Hindlimb muscle (tissue), 1 donor: ENCODE results near the gene AP2A2. TPM values are rescaled to one million over a fixed set of nuclear protein-coding genes. Genes with fewer than 3 reads are reported as not detected.
A peak's percentile ranks its signal among the peaks of the same experiment; 100 is the strongest.
"Not testable (repeated sequence)": the region's sequence is repeated elsewhere in the genome, so short reads cannot be mapped to it uniquely, and the experiment has no call there.

Source experiments
- DNase-seq: peaks from one replicate; pipeline ENCODE4 v3.0.0-alpha.2; 2013
- polyA plus RNA-seq: library from polyadenylated mRNA; unstranded; fragments of 120-200 nt; gene quantifications from one replicate; pipeline ENCODE4 v1.2.1, GENCODE V29; 2013; ENCODE audit not compliant: insufficient read length

The AP2A2 gene
- polyA plus RNA-seq, 1 donor, result 49.7 TPM

- DNase-seq, result no peak
Measured at GRCh38 chr11:955154-956063, 29.7 kb downstream of the AP2A2 start.

DNA sequence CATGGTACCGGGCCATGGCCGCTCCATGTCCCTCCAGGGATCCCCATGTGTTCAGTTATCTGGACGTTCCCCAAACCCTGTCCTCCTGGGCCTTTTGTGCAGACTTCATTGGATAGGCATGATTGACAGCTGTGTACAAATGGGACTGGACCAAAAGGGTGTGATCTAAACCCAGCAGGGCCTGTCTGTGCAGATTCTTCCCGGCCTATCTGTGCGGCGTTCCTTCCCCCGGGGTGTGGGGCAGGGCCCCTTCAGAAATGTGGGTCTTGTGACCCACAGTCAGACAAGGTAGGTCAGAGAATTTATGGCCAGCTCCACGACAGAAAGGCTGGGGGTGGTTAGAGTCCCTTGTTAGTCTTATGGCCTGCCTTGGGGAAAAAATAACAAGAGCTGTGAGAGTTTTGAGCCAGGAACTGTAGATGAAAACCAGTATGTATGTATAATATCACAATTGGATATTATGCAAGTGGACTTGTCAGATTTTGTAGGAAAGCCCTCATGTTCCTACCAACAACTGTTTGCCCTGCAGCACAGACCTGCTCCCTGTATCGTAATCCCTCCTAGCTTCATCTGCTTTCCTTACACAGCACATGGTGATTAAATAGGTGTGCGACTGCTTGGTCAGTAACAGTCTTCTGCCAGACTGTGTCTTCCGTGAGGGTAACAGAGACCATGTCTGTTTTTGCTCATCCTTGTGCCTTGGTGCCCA is 31.7 kb downstream of the AP2A2 start:
- no peak for DNase-seq

DNA sequence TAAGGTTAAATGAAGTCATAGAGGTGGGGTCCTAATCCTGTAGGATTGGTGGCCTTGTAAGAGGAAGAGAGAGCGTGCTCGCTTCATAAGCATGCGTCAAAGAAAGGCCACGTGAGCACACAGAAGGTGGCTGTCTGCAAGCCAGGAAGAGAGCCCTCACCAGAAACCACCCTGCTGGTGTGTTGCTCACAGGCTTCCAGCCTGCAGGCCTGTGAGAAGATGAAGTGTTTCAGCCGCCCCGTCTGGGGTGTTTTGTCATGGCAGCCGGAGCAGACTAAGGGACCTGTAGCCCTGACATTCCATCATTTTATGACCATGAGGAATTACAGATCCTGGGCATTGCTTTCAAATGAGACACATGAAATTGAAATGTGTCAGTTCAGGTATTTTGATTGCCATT is 32.4 kb downstream of the AP2A2 start:
- no peak for DNase-seq

DNA sequence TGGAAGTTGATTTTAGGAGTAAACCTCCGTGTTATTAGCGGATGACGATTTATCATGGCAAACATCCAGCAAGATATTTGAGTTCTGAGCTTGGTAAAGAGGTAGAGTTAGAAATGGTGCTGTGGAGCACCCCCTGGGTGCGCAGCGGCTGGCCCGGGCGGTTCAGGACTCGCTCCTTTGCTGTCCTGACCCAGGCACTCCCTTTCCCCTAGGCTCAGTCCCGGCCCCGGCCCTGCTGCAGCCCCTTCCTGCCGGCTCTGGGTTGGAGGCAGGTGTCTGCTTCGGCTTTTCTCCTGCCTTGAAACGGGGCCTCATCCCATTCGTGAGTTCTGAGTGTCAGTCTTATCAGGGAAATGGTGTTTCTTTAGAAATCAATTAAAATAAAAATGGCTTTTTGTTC is 33.4 kb downstream of the AP2A2 start:
- no peak for DNase-seq

GRCh38 chr11:959608-960007 is 33.9 kb downstream of the AP2A2 start:
- DNase-seq, result no peak

- DNase-seq, result not testable (repeated sequence)
Measured at GRCh38 chr11:961310-961920, 35.7 kb downstream of the AP2A2 start.

- DNase-seq, result no peak
Measured at GRCh38 chr11:961921-962320, 36.3 kb downstream of the AP2A2 start.

GRCh38 chr11:962688-963087 is 37.0 kb downstream of the AP2A2 start:
- DNase-seq, result no peak

- DNase-seq, result no peak
Measured at GRCh38 chr11:963852-964251, 38.2 kb downstream of the AP2A2 start.

DNA sequence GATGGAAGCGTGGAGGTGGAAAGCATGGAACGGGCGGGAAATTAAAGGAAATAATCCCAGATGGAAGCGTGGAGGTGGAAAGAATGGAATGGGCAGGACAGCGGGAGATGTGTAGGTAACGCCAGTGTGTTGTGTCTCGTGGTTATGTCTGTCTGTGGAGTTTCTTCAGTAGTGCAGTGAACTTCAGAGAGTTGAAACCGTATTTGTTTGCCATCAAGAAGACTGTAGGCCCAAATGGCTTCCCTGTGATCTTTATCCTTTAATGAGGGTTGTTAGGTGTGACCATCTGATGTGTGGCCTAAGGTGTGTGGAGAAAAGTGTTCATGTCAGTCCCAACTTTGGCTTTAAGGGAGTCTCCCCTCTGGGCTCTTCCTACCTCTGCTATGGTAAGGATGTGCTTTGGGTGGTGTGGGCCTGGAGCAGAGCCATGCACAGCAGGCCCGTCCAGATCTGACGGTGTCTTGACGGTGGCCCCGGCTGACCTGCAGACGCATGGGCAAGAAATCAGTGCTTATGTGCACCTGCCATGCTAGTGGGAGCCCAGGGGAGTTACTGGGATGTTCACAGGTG is 39.6 kb downstream of the AP2A2 start:
- no peak for DNase-seq

- DNase-seq, result no peak
Measured at GRCh38 chr11:967995-968751, 42.5 kb downstream of the AP2A2 start.

GRCh38 chr11:968822-969221 is 43.2 kb downstream of the AP2A2 start:
- no peak for DNase-seq

GRCh38 chr11:969651-970205 is 44.1 kb downstream of the AP2A2 start:
- DNase-seq, result no peak

- no peak for DNase-seq
Measured at GRCh38 chr11:970319-970871, 44.7 kb downstream of the AP2A2 start.

GRCh38 chr11:971092-971690 is 45.5 kb downstream of the AP2A2 start:
- no peak for DNase-seq

- no peak for DNase-seq
Measured at GRCh38 chr11:971731-972365, 46.2 kb downstream of the AP2A2 start.

DNA sequence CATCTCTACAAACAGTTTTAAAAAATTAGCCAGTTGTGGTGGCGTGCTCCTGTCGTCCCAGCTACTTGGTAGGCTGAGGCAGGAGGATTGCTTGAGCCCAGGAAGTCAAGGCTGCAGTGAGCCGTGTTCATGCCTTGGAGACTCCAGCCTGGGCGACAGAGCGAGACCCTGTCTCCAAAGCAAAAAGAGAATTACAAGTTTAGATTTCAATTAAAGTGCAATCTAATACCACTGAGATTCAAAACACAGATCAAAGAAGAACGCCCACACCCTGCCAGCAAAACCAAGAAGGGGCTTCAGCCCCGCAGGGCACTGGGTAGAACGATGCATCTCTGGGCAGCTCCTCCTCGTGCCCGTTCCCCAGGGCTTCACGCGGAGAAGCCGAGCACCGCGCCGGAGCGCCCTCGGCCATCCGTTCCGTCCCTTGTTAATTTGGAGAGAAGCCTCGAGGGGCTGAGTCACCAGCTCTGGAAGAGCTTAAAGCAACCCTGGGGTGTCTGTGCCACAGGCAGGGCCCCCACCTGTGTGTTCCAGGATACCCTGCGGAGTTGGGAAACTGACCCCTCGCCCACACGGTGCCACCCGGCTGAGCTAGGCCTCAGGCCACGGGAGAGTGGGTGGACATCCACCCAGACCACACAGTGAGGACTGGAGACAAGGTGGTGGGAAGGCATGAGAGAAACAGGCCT is 47.0 kb downstream of the AP2A2 start:
- DNase-seq, result no peak

- DNase-seq, result no peak
Measured at GRCh38 chr11:973237-973636, 47.6 kb downstream of the AP2A2 start.

GRCh38 chr11:975376-975775 is 49.7 kb downstream of the AP2A2 start:
- DNase-seq, result not testable (repeated sequence)

DNA sequence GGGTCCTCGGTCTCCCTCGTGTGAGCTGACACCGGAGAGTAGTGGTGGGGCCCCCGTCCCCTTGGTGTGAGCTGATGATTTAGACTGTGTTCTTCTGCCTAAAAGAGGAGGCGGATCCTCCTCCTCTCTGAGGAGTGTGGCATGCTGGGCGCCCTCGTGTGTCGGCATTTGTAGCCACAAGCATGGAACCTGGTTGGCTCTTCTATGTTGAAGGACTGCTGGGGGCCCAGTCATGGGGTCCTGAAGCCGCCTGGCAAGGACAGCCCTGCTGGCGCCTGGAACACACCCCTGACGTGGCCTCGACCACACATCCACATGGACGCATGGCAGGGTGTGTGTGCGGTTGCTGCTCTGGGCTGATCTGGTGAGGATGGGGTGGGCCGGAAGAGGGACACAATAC is 50.2 kb downstream of the AP2A2 start:
- DNase-seq, result peak; percentile 27
